KMS-11 (cell line): ENCODE measurements around the gene RBM20.

Source experiments
- H2AFZ ChIP-seq: fragments of 200-600 bp; sonication (generic); 2 replicates; pipeline ENCODE4 v1.6.1; 2016; ENCODE audit warnings: antibody characterized with exemption, mixed run types, low read depth
- H3K27ac ChIP-seq: fragments of 200-600 bp; sonication (generic); 2 replicates; pipeline ENCODE4 v1.6.1; 2016; ENCODE audit warnings: mild to moderate bottlenecking, mixed run types
- H3K27me3 ChIP-seq: fragments of 200-600 bp; sonication (generic); 2 replicates; pipeline ENCODE4 v1.6.1; 2017; ENCODE audit warnings: mild to moderate bottlenecking, low read depth, mixed run types, moderate library complexity; ENCODE audit not compliant: insufficient read depth
- H3K36me3 ChIP-seq: fragments of 200-600 bp; sonication (generic); 2 replicates; pipeline ENCODE4 v1.6.1; 2017; ENCODE audit warnings: mild to moderate bottlenecking, mixed run types; ENCODE audit not compliant: insufficient read depth
- H3K4me1 ChIP-seq: fragments of 200-600 bp; sonication (generic); 2 replicates; pipeline ENCODE4 v1.6.1; 2016; ENCODE audit warnings: mild to moderate bottlenecking, low read depth, mixed run types; ENCODE audit not compliant: poor library complexity, severe bottlenecking
- H3K4me2 ChIP-seq: fragments of 200-600 bp; sonication (generic); 2 replicates; pipeline ENCODE4 v1.7.0; 2016; ENCODE audit warnings: mild to moderate bottlenecking, mixed run types
- H3K4me3 ChIP-seq: fragments of 200-600 bp; sonication (generic); IDR thresholded peaks from 2 replicates; pipeline ENCODE4 v1.6.1; 2017; ENCODE audit warnings: low read depth, low read length, mixed read lengths; ENCODE audit not compliant: insufficient read depth
- H3K79me2 ChIP-seq: fragments of 200-600 bp; sonication (generic); 2 replicates; pipeline ENCODE4 v1.6.1; 2016; ENCODE audit warnings: low read depth, mixed run types; ENCODE audit not compliant: insufficient read depth
- H3K9ac ChIP-seq: fragments of 200-600 bp; sonication (generic); 2 replicates; pipeline ENCODE4 v1.6.1; 2016; ENCODE audit warnings: mild to moderate bottlenecking, mixed run types
- H4K20me1 ChIP-seq: fragments of 200-600 bp; sonication (generic); 2 replicates; pipeline ENCODE4 v1.6.1; 2016; ENCODE audit warnings: mild to moderate bottlenecking, mixed run types; ENCODE audit not compliant: insufficient read depth
- TF ChIP-seq, protein P1 (sequence below): fragments of 200-600 bp; sonication (generic); conservative IDR thresholded peaks from 2 replicates; pipeline ENCODE4 v1.6.1; 2017; ENCODE audit warnings: low read depth, mild to moderate bottlenecking, antibody characterized with exemption, low read length, moderate library complexity, mixed read lengths

Gene RBM20

DNA sequence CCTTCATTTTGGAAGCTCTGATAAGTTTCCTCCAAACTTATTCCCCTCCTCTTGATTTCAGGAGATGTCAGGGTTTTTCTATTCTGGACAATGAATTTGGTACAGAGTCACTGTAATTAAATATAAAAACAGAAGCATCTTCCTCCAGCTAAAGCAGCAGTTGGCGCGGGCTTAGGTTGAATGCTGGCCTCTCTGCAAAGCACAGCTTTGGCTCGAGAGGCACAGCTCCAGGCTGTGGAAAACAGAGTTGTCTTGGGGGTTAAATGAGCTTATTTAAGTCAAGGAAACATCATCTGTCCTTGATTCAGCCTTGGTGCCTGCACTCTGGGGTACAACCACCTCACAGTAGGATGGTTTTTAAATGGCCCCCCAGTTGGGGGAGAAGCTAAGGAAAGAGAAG is 192.6 kb downstream of the RBM20 start:
- Histone ChIP-seq H3K4me3 (no peak overlapping the region), H3K4me2 (no peak overlapping the region), H3K36me3 (no peaks in the 10 kb centered on the region), H2AFZ (no peak overlapping the region), H3K27me3 (peaks cover 2% of the 10 kb centered on the region; the same call in 1 of the 2 replicates), H3K79me2 (no peaks in the 10 kb centered on the region), H4K20me1 (no peaks in the 10 kb centered on the region), H3K4me1 (peaks cover 26% of the 10 kb centered on the region), H3K27ac (no peak overlapping the region), H3K9ac (no peak overlapping the region)
- TF ChIP-seq, protein P1, sequence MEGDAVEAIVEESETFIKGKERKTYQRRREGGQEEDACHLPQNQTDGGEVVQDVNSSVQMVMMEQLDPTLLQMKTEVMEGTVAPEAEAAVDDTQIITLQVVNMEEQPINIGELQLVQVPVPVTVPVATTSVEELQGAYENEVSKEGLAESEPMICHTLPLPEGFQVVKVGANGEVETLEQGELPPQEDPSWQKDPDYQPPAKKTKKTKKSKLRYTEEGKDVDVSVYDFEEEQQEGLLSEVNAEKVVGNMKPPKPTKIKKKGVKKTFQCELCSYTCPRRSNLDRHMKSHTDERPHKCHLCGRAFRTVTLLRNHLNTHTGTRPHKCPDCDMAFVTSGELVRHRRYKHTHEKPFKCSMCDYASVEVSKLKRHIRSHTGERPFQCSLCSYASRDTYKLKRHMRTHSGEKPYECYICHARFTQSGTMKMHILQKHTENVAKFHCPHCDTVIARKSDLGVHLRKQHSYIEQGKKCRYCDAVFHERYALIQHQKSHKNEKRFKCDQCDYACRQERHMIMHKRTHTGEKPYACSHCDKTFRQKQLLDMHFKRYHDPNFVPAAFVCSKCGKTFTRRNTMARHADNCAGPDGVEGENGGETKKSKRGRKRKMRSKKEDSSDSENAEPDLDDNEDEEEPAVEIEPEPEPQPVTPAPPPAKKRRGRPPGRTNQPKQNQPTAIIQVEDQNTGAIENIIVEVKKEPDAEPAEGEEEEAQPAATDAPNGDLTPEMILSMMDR, result no peak

DNA sequence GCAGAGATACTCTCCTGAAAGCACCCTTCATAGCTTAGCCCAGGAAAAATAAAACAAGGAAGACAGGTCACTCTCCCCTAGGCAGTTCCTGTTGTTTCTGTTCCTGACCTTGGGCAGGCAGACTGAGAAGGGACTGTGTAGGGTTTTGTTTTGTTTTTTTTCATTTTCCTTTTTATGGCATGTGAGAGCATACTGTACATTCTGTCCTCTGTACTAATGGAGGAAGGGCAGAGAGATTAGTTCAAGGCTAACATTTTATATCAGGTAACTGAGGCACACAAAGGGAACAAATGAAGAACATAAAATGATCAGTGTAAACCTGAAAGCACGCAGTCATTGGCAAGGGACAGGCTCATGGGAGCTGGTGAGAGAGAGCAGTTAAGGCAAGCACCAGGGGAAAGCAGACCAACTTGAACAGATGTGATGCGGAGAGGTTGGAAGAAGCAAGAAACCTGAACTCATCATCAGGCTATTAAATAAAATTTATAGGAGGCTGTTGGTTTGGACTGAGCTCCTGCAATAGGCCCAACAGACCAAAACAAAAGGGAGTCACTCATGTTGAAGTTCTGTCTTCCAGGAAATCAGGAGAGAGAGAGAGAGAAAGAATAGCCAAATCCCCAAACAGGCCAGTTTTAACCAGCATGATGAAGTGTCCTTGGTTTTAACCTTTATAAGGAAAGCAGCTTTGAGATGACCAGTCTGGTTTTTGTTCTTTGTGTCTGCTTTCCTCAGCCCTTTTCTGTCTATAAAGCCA is 193.5 kb downstream of the RBM20 start:
- Histone ChIP-seq H3K4me1 (peaks cover 35% of the 10 kb centered on the region), H3K36me3 (no peaks in the 10 kb centered on the region), H3K27ac (no peak overlapping the region), H3K79me2 (no peaks in the 10 kb centered on the region), H2AFZ (no peak overlapping the region), H3K27me3 (peaks cover 2% of the 10 kb centered on the region; the same call in 1 of the 2 replicates), H3K4me3 (no peak overlapping the region), H3K4me2 (no peak overlapping the region), H4K20me1 (no peaks in the 10 kb centered on the region), H3K9ac (no peak overlapping the region)
- TF ChIP-seq, protein P1, result no peak

DNA sequence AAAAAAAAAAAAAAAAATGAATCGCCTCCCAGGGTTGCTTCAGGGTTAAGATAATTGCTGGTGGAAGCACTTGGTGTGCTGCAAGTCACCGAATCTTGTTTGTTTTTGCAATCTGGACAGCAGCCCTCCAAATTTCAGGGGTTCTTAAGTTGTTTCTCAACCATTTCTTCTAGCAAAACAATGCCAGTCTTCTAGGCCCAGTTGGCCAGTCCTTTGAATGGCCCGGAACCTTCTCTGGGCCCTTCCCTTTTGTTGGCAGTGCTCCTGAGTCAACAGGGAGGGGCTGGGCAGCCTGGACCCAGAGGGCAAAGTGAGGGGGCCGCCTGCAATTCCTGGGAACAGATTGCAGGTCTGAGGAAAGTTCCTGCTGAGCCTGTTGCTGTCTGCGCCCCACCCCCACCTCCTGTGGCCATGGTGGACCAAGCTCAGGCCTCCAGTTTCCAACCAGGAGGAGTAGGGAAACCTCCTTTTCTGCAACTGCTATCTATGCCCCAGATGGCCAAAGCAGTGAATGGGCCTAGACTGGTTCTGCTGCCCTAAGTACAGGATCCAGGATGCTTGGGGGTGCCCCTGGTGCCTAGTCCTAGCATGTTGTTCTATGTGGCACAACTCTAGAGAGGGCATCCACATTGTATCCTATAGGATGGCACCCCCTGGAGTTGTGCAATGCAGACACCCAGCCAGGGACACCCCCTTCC is 196.2 kb downstream of the RBM20 start:
- peak overlapping the region; percentile 17; the same call in 1 of the 2 replicates for H2AFZ ChIP-seq
- H3K79me2 ChIP-seq, result no peaks in the 10 kb centered on the region
- TF ChIP-seq, protein P1, result no peak
- peak overlapping the region; percentile 93; the same call in 1 of the 2 replicates for H3K27ac ChIP-seq
- no peaks in the 10 kb centered on the region for H4K20me1 ChIP-seq
- H3K4me1 ChIP-seq, result peaks cover 63% of the 10 kb centered on the region
- H3K27me3 ChIP-seq, result peaks cover 2% of the 10 kb centered on the region; the same call in 1 of the 2 replicates
- H3K4me3 ChIP-seq, result no peak overlapping the region
- H3K9ac ChIP-seq, result peak overlapping the region; percentile 71; the same call in 1 of the 2 replicates
- peak overlapping the region; percentile 96 for H3K4me2 ChIP-seq
- H3K36me3 ChIP-seq, result no peaks in the 10 kb centered on the region

DNA sequence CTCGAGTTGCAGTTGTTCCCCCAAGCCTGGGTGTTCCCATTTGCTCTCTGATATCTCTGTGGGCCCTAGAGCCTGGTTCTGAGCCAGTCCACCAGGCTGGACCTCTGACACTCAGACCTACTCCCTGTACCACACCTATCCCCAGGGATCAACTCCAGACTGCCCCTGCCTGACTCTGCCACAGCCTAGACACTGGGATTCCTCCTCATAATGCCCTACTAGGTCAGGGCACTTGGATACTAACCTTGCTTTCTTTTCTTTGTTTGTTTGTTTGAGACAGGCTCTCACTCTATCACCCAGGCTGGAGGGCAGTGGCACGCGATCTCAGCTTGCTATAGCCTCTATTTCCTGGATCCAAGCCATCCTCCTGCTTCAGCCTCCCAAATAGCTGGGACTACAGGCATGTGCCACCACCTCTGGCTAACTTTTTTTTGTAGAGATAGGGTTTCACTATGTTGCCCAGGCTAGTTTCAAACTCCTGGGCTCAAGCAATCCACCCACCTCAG is 196.8 kb downstream of the RBM20 start:
- H4K20me1 ChIP-seq, result no peaks in the 10 kb centered on the region
- H3K9ac ChIP-seq, result peak overlapping the region; percentile 71; the same call in 1 of the 2 replicates
- peak overlapping the region; percentile 93 for H3K27ac ChIP-seq
- no peak overlapping the region for H3K4me3 ChIP-seq
- peak overlapping the region; percentile 96 for H3K4me2 ChIP-seq
- peaks cover 69% of the 10 kb centered on the region for H3K4me1 ChIP-seq
- peak overlapping the region; percentile 17; the same call in 1 of the 2 replicates for H2AFZ ChIP-seq
- H3K36me3 ChIP-seq, result no peaks in the 10 kb centered on the region
- TF ChIP-seq, protein P1, result no peak
- H3K79me2 ChIP-seq, result no peaks in the 10 kb centered on the region
- H3K27me3 ChIP-seq, result peaks cover 2% of the 10 kb centered on the region; the same call in 1 of the 2 replicates
